HK-2 (cell line): Measurements from ENCODE around the gene ARHGAP4.

Experiments
- DNase-seq: peaks from one replicate; pipeline ENCODE4 v3.0.0-alpha.2; 2018; ENCODE audit not compliant: unreplicated experiment

The ARHGAP4 gene

DNA sequence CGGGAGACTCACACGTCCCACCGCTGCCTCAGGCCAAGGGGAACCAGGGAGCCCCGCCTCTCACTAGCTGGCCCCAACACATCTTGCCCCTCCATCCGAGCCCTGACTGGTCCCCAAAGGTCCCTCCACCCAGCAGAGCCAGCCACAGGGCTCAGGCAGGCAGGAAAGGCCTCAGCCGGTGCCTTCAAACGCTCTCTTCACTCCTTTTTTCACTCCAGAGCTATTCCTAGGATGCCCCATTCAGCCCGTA, 1.5 kb upstream of the ARHGAP4 start:
- no peak for DNase-seq

DNA sequence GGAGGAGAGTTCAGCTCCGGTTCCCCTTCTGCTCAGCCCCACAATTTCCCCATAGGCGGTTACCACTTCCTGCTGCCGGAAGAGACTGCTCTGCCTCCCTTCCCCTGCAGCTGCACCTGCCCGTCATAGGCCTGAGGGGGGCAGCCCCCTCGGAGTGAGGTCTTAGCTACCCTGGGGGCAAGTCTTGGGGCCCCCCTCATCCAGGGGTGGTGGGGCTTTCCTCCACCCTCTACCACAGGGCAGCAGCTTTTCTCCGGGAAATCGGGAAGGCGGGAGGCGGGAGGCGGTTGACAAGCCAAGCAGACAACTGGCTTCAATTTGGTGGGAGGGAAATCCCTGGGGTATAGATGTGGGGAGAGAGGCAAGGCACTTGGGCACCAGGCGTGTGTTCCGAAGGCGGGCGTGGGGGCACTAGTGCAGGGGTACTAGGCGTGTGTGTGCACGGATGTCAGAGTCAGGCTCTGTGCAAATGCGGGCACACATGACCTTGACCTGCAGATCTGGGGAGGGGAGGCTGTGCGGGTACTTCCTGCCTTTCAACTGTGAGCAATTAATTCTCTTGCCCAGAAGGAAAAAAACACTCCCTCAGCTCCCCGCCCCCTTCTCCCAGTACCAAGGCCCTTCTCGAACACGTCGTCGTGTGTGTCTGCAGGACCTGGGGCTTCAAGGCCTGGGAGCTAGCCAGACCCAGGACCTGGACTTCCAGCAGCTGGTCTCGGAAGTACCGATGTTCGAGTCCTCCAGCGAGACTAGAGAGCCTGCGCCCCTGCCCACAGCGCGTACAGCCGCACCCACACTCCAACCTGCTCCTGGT, 1.0 kb upstream of the ARHGAP4 start:
- peak; percentile 58 for DNase-seq

DNA sequence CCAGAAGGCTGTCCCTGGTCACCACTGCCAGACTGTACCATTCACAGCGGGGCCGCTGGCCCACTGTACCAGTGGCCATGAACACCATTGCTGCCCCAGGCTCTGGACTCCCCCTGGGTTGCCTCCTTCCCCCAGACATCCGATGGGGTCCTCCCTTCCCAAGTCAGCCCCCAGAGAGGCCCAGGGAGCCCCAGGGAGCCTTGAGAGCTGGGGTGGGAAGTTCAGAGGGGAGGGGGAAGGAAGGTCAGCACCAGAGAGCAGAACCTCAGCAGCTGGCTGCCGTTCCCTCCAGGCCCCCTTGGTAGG, 441 bp upstream of the ARHGAP4 start:
- DNase-seq, result no peak

DNA sequence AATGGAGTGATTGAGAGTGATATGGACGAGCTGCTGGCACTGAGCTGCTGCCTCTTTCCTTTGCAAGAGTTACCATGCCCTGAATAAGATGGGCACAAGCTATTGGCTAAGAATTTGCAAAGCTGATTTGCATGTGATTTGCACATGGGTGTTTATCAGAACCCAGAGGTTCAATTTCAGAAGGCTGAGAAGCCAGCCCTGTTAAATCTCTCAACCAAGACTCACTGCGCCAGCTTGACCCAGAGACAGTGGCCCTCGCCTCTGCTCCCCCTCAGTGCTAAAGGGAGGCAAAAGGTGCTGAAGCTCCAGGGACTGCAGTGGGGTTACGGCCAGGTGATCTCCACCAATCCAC, 701 bp downstream of the ARHGAP4 start:
- DNase-seq, result no peak

DNA sequence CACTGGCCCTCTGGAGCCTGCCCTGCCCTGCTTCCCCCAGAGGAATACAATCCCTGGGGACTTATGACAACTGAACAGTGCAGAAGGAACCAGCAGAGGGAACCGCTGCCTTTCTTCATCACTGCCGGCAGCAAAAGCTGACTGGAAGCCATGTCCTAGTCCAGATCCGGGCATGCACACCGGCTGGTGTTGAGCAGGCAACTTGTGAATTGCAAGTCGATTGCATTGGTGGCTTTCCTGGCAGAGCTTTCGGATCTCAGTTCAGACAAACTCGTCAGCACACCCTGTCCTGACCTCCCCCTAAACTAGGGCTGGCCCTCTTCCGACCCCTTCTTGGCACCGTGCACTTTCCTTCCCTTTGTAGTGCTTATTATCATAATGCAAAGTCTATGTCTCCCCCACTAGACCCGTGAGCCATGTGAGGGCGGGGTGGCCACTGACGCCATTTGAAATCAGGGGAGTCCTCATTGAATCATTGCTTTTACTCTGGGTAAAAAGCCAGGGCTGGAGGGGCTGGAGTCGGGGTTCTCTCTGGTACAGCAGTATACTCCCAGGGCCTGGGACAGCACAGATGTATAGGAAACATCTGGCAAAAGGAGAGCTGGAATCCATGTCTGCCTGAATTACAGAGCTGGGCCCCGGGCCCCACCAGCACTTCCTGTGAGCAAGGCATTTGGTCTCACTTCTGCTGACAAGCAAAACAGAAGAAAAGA, 1.8 kb downstream of the ARHGAP4 start:
- no peak for DNase-seq

DNA sequence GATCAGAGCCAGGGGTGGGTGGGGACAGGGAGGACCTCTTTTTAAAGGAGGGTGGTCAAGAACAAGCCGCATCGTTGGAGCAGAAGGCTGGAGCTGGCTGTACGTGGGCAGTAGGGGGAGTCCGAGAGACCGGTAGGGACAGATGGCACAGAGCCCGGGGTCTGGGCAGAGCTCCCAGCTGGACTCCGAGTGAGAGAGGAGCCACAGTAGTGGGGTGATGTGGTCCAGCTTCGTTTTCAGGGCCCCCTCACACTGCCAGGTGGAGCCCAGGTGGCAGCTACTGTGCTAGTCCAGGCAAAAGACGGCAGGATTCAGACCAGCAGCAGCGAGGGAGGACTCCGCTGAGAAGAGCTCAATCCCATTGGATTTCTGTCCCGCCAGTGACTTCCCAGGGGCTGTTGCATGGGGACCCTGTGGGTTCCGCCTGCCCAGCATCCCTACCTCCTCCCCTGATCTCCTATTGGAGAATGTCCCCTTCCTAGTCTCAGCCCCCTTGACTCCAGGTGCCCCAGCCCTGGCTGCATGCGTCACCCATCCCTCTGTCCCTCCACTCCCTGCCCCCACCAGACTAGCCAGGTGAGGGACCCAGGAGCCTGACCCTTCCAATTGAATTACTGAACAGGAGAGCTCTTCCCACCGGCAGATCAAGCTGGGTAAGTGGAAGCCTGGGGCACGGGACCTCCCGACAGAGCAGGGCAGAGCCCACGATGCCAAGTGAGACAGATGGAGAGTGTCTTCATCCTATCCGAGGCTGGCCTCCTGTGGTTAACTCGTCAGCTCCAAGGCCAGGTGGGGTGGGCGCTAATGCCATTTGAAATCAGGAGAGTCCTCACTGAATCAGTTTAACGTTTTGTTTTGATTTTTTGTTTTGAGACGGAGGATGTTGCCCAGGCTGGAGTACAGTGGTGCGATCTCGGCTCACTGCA, 2.9 kb downstream of the ARHGAP4 start:
- no peak for DNase-seq

DNA sequence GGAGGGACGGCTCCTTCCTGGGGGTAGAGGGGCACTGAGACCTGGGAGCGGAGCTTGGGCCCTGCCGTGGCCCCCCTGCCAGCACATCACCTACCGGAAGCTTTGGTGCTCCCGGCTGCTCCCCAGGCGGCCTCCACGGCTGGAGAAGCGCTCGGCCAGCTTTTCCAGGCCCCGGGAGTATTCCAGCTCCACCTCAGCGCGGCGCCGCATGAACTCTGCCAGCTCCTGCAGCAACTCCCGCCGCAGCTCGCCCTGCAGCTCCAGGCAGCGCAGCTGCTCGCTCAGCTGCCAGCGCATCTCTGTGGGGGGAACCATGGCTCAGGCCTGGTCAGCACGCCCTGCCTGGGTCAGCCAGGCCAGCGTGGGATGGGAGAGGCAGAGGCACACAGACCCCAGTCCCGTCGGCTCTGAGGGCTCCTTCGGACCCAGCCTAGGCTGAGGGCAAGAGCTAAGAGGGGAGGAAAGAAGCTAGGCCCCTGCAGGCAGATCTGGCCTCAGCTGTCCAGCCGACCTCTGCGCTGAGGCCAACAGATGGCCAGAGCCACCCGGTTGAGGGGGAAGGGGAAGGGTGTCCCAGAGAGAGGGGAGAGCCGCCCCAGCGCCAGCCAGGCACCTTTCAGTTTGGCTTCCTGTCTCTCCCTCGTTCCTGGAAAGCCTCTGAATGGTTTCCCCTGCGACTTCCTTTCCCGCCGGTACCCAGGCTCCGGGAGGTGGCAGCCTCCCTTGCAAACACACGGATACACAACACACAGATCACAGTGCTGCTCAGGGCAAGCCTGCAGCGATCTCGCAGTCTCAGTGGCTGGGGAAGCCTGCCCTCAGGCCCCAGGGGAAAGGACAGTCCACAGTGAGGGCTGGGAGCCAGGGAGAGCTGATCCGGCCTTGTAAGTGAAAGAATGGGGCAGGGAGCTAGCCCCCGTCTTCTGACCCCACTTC, 4.3 kb downstream of the ARHGAP4 start:
- DNase-seq, result no peak

DNA sequence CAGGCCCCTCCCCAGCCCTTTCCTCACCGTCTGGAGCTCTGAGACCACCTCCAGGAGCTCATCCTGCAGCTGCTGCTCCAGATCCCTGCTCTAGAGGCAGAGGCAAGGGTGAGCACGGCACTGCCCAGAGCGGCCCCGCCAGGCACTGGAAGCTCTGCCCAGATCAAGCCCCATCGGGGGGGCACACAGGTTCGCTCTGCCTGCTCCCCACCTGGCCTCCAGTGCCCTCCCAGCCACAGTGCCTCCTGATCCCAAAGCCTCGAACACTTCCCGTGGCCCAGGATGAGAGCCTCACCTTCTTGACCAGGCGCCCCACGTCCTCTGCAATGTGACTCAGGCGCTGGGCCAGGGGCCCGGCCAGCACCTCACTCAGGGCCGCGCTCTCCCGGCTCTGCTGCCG, 5.0 kb downstream of the ARHGAP4 start:
- no peak for DNase-seq

DNA sequence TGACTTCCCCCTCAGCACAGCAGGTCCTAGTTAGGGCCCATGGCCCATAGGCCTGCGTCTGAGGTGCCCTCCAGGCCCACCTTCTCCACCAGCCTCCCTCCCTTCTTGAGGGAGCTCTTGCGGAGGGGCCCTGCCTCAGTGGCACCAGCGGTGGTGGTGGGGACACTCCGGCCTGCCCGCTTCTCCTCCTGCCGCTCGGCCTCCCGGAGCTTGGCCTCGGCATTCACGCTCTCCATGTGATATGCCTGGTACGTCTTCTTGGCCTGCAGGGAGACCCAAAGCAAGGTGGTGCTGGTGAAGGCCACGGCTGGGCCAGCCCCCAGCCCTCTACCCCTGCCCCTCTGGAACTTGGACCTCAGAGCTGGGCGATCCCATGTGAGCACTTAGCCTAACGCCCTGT, 5.5 kb downstream of the ARHGAP4 start:
- DNase-seq, result no peak

DNA sequence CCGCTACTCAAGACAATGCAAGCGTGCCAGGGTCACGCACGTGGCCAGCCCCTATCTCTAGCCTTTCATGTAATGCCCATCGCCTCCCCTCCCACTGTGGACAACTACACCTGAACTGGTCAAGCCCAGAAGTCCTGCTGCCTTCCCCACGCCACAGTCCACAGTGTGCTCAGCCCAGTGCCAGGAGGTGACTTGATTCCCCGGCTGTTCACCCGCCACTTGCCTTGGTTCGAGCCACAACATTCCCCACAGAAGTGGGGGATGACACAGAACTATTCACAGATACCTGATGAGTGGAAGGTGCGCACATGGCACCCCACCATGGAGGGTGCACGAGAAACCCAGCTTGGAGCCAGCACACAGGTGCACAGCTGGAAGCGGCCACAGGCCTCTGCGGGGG, 6.8 kb downstream of the ARHGAP4 start:
- no peak for DNase-seq

DNA sequence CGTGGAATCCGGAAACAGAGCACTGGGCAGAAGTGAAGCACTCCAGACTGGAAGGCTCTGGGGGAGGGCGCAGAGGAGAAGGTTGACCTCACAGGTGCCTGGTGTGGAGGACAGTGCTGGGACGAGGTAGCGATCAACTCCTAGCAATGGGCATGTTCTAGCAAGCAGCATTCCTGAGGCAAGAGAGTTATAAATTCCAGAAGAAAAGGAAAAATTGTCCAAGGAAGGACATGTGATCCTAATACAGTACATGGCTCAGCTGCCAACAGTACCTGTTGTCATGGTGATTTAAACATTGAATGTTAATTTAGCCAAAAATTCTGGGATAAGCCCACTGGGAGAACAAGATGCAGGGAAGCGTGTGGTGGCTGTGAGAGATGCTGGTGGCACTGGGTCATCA, 8.2 kb downstream of the ARHGAP4 start:
- DNase-seq, result no peak

DNA sequence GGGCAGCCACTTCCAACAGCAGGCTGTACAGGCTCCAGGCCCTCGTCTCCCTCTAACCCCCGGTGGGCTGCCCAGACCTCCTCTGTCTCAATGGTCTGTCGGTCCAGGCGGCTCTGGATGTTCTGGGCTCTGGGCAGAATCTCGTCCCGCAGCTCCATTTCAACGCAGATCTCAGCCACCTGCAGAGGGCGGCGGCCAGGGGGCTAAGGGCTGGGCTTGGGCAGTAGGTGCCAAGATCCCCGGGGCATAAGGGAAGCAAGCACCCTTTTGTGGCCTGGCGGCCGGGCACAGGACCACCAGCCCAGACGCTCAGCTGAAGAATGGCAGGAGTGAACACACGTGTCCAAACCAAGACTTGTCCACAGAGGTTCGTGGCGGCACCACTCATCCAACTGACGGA, 12.4 kb downstream of the ARHGAP4 start:
- DNase-seq, result no peak

DNA sequence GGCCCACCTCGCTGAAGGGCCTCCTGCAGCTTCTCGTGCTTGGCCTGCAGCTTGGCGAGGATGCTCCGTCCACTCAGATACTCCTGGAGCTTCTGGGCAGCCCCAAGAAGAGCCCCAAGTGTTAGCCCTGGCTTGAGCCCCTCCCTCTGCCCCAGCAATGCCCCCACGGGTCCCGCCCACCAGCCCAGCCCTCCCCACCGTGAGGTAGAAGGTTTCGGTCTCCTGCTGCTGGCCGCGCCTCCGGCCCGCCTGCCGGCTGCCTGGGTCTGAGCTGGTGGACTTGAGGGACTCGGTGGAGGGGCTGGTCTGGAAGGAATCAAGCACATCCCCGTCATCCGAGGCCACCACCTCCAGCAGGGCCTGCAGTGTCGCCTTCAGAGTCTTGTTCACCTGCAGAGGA, 12.9 kb downstream of the ARHGAP4 start:
- no peak for DNase-seq

DNA sequence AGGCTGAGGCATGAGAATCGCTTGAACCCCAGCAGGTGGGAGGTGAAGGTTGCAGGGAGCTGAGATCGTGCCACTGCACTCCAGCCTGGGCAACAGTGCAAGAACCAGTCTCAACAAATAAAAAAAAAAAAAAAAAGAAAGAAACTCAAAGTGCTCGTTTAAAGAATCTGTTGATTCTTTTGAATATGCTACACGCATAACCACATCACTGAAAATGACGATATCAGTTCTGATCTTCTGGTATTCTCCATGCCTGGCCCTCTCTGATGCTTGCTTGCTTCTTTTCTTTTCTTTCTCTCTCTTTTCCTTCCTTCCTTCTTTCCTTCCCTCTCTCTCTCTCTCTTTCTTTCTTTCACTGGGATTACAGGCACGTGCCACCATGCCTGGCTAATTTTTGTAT, 14.3 kb downstream of the ARHGAP4 start:
- no peak for DNase-seq

DNA sequence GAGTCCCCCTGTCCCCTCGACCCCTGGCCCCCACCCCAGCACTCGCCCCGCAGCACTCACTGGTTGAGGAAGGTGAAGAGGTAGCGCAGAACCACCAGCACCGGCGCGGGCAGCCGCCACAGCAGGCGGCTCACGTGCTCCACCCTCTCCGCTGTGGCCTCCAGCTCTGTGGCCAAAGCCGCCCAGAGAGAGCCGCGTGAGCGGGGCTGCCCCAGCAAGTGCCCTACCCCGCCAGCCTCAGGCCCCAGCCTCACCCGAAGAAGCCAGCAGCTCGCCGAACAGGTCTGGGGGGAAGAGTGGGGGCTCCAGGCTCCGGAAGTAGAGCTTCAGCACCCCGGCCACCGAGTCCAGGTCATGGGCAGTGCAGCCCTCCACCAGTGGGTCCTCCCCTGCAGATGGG, 15.6 kb downstream of the ARHGAP4 start:
- no peak for DNase-seq

DNA sequence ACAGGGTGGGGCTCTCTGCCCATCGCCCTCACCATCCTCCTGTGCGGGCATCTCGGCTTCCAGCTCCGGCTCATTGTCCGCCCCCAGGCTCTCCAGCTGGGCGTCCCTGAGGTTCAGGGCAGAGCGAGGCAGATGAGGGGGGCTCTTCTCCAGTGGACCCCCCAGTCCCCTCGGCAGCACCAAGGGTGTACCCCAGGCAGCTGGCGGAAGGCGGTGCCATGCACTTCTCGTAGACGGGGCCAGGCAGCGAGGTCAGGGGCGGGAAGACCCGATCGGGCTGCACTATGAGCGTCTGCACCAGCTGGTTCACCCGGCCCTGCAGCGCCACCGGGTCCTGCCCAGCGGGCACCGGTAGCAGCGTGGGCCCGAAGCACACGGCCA, 16.1 kb downstream of the ARHGAP4 start:
- DNase-seq, result no peak

DNA sequence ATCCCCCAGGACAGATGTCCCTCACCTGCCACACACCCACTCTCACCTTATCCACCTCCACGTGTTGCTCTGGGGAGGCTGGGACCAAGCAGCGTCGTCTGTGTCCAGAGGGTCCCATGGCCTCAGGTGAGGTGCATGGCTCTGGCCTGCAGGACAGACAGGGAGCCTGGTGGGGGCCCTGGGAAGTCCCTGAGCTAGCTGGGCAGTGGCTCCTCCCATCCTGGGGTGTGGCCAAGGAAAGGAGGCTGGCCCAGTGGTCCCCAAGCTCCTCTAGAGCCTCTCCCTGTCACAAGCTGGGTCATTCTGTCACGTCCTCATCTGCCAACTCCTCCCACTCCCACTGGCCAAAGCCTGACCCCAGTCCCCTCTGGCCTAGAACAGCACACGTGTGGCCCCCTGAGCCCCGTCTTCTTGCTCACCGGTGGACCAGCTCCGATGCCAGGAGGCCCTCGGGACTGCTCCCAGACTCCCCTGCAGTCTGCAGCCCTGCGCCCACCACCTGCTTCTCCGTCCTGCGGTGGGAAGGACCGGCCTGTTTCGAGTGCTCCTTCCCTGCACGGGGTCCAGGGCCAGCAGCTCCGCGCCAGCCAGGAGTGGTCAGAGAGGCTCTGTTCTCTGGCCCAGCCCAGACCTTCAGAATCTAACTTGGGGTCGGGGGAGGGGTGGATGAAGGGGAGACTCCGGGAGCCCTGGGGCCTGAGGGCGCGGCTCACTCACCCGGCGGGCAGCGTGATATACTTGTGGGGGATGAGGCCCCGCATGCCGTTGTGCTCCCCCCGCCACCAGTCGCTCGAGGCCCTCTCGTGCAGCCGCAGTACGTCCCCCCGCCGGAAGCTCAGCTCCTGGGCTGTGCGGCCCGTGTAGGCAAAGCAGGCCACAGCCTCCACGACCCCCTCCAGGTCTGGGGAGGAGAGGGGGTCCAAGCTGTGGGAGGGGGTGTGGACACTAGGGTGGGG, 16.8 kb downstream of the ARHGAP4 start:
- DNase-seq, result no peak

DNA sequence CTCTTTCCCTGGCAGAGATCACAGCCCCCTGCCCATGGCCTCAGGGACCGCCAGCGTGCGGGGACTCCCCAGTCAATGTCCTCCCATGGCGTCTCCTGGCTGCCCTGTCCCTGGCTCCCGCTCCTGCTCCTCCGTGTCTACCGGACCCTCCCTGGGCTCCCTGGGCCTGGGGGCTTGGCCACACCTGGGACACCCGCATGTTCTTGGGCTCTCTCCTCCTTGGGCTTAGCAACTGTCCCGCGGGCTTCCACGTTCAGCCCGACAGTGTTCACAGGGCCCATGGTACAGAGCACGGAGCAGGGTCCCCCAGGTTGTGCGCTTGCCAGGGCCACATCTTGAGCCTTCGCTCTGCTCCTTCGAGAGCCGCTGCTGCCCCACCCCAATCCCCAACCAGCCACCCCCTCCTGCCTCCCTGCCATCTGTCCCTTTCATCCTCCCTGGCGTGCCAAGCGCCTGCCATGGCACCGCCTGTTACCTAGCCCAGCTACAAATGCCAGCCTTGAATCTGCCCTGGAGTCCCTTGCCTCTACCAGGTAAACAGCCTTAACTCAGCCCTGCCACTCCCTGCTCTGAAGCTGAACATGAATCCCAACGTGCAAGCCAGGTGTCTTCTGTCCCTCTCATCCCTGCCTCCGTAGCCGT, 17.7 kb downstream of the ARHGAP4 start:
- no peak for DNase-seq

DNA sequence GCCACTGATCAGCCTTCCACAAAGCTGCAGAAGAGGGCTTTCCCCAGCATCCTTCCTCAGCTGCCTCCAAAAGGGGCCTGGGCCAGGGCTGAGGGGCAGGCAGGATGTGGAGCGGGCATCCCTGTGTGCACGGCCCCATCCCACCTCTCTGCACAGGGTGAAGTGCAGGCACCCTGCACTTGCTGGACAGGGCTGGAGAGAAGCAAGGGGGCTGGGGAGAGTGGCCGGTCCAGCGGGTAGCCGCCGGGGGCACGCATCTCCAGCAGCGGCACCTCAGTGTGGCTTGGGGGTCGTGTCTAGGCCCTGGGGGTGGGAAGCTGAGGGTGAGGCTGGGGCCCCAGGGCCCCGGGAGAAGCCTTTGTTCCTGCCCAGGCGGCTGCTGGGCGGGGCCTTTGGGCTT, 18.6 kb downstream of the ARHGAP4 start:
- DNase-seq, result no peak
